GM19240 (cell line): Measurements from ENCODE around the gene KASH5.
A peak's percentile ranks its signal among the peaks of the same experiment; 100 is the strongest.
"Not testable (repeated sequence)": the region's sequence is repeated elsewhere in the genome, so short reads cannot be mapped to it uniquely, and the experiment has no call there.

Experiments used
- DNase-seq: peaks from one replicate; pipeline ENCODE4 v3.0.0; 2011; ENCODE audit warnings: low spot score; ENCODE audit not compliant: insufficient read length

KASH5 gene

DNA sequence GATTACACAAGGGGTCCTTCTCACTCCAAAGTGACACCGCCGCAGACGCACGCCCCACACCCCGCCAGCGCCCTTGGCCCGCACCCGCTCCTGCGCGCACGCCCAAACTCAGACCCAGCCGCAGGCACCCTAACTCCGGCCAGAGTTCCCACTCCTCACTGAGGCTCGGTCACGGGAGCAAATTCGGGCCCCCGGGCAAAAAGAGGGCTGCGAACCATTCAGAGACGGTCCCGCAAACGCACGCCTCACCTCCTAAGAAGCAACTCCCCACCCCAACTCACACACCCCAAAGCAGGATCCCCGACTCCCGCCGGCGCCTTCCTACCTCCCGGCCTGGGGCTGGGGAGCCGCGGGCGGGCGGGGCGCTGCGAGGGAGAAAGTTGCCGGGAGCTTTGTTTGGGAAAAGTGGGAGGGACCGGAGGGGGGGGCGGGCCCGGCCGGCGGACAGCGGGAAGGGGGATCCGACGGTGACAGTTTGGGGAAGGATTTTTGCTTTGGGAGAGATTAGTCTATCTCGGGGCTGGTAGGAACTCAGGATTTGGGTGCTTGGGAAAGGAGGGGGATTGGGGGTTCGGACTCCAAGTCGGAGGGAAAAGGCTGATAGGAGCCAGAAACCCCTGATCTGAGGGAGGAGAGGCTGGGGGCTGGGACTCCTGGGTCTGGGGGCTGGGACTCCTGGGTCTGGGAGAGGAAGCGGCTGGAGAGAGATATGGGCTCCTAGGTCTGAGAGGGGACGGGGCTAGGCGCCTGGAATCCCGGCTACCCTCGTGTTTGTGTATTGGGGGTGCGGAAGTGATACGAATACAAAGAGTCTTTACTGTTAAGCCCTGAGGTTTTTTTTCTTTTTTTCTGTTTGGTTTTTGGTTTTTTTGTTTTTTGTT, 25.8 kb upstream of the KASH5 start, which contains the start of gene TEAD2:
Gene TEAD2 (minus strand): TSS at position 369 of the 881 bp plus-strand sequence. CDS start 2,341 bp downstream, outside the sequence.
- no peak for DNase-seq

DNA sequence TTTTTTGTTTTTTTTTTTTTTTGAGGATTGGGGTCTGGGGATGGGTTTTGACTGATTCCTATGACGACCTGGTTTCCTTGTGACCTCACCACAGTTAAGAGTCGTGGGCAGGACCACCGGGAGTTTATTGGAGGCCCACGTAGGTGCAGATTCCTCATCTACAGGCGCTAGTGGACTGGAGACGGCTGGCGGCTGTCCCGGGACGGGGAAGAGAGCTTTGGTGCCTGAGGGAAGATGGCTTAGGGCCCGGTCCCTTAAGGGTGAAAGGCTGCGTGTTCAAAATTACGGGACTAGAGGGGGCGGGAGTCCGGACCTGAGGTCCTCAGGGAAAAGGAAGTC, 25.2 kb upstream of the KASH5 start:
- DNase-seq = no peak

GRCh38 chr19:49363268-49364082, 24.6 kb upstream of the KASH5 start, which contains the start of gene DKKL1:
Gene DKKL1, plus strand, starts transcription at chr19:49363877. Its CDS starts 122 bp downstream, at chr19:49363999.
- DNase-seq = peak; percentile 67

GRCh38 chr19:49364083-49364737, 23.8 kb upstream of the KASH5 start:
- no peak for DNase-seq

- DNase-seq = no peak
Measured at GRCh38 chr19:49366110-49366509, 21.9 kb upstream of the KASH5 start.

DNA sequence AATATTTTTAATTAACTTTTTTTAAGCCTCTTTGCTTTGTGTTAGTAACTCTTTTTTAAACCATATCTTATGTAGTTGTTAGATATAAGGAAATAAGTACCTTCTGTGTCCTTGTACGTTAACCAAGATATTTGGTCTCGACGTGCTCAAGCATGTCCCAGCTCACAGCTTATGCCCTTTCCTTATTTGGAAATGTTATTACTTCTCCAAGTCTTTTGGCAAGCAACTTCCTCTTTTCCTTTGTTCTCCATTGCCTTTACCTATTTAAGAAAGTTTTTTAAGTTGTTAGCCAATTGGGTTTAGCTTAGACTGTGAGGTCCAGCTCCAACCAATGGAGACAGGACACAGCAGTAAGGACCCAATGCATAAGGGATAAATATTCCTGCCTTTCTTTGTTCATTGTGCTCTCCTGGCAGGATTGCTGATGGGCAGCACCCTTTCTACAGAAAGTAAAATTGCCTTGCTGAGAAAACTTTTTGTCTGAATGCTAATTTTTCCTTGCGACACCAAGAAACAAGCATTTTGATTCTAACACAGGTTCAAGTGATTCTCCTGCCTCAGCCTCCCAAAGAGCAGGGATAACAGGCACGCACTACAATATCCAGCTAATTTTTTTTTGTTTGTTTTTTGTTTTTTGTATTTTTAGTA, 19.2 kb upstream of the KASH5 start:
- DNase-seq = no peak

DNA sequence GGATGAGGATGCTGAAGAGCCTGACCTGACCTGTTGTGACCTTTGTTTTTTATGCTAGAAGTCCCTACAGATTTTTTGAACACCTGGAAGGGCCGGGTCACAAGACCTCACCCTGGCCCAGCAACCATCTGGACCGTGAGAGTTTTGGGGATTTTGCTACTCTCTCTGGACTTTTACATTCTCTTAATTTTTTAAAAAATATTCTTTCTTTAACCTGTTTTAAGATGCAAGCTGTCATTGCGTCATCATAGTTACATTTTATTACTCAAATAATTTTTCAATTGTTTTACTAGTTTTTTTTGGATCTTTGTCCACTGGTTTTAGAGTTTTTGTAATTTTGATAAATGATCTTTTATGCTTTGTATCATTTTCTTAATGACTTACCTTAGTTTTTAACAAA, 16.9 kb upstream of the KASH5 start:
- no peak for DNase-seq

GRCh38 chr19:49373174-49373573, 14.9 kb upstream of the KASH5 start:
- not testable (repeated sequence) for DNase-seq

DNA sequence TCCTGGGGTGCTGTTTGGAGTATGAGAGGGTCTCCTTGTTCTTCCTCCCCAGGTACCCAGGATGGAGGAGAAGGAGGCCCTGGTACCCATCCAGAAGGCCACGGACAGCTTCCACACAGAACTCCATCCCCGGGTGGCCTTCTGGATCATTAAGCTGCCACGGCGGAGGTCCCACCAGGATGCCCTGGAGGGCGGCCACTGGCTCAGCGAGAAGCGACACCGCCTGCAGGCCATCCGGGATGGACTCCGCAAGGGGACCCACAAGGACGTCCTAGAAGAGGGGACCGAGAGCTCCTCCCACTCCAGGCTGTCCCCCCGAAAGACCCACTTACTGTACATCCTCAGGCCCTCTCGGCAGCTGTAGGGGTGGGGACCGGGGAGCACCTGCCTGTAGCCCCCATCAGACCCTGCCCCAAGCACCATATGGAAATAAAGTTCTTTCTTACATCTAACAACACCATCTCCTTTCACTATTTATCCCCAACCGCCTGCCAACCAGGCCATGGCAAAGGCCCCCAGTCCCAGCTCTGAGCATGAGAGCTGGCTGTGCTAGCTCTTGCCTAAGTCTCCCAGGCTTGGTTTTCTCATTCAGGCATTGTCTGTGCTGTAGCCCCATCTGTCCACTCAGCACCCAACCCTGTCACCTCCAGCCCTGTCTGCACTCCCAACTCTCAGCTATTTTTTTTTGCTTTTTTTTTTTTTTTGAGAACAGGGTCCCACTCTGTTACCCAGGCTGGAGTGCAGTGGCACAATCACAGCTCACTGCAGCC, 13.2 kb upstream of the KASH5 start:
- DNase-seq = no peak

DNA sequence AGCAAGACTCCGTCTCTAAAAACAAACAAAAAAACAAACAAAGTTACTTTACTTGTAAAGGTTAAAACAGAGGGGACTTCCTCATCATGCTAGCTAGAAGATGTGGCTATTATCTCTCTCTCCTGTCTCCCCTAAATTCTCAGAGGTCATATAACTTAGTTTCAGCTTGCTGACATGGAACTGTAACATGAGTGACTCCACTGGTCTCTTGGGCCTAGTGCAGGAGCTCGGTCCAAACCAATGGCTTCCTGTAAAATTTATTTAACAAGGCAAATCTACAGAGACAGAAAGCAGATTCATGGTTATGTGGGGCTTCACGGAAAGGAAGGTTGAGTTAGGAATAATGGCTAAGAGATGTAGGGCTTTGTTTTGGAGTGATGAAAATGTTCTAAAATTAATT, 9.5 kb upstream of the KASH5 start:
- DNase-seq = no peak

DNA sequence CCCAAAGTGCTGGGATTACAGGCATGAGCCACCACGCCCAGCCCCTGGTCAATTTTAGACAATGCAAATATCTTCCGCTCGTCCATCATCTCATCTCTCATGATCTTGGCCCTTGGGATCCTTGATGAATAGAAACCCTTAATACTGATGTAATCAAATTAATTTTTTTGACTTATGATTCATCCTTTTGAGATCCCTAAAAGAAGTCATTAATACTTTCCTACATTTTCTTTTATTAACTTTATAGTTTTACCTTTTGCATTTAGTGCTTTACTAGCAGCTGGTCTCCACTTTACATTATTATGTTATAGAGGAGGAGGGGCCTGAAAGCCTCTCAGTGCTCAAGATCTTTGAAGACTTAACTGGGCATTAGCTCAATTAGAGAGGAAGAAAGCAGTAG, 7.7 kb upstream of the KASH5 start:
- DNase-seq = no peak

DNA sequence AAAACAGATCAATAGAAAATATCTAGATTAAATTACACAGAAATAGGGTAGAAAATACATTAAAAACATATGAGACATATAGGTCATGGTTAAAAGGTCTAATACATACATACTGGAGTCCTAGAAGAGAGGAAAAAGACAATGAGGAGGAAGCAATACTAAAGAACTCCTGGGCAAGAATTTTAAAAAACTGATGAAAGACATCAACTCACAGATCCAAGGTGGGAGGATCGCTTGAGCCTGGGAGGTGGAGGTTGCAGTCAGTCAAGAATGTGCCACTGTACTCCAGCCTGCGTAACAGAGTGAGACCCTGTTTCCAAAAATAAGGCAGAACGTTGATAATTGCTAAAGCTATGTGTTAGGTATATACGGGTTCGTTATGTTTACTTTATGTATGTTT, 5.4 kb upstream of the KASH5 start:
- DNase-seq = no peak

GRCh38 chr19:49383599-49383998, 4.5 kb upstream of the KASH5 start:
- DNase-seq = no peak

DNA sequence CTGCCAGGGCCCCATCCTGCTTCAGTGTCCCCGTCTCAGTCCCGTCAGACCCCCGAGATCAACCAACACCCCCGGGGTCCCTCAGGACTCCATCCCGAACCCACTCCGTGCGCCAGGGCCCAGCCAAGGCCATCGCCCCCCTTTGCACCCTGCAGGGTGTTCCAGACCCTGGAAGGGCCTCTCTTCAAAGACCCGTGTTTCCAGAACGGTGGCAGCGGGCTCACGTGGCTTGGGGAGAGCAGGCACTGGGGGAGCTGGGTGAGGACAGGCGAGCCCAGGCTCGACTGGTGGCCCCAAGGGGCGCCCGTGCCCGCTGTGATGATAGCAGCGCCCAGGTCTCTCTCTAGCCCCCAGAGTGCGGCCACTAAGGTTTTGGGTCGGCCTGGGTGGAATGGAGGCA, 1.4 kb downstream of the KASH5 start:
- DNase-seq = no peak

DNA sequence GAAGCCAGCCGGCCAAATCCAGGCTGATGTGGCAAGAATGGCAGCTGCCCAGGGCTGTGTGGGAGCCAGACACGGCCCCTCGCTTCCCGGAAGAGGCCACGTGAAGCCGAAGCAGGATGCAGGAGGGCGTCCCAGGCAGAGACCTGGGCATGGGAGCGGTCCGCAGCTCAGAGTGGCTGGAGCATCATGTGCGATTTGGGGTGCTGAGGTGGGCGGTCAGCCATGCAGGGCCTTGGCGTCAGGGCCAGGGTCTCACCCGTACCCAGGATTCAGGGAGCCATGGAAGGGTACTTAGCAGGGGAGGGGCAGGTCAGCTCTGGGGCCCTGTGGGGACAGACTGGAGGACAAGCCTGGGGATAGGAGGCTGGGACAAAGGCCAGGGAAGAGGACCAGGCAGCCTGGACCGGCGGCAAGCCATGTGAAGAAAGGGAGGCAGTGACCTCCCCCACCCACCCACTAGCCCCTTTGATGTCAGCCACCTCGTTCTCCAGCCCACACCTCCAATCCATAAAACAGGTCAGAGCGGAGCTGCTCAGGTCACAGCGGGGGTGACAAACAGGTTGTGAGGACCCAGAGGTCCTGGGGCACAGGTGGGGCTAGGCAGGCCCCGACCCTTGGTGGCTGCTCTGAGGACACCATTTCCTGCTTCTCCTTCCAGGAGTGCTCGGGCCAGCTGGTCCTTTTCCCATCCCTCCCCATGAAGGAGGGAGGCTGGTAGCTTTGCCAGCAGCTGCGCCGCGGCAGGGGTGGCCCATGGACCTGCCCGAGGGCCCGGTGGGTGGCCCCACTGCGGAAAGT, 2.3 kb downstream of the KASH5 start:
- no peak for DNase-seq

GRCh38 chr19:49390929-49391359, 2.9 kb downstream of the KASH5 start:
- no peak for DNase-seq

GRCh38 chr19:49391581-49392399, 3.7 kb downstream of the KASH5 start:
- peak; percentile 93 for DNase-seq

DNA sequence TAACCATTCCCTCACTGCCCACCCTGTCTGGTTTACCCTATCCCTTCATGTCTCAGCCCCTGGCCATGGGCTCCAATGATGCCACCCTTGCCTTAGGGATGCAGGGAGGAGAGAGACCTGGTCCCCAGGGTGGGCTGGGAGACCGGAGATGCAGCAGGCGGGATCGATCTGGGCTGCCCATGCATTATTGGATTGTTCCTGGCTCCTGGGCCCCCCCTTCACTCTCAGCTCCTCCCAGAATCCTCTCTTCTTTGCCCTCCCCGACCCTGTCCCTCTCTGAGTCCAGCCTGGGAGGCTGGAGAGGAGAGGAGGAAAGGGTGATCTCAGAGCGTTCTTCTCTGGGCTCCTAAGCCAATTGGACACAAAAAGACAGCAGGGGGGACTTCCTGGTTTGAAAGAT, 5.8 kb downstream of the KASH5 start:
- DNase-seq = no peak
